ENCODE measurements around the gene EXOSC9.

GRCh38 chr4:121764303-121764701 is 36.8 kb upstream of the EXOSC9 start:
- TF ChIP-seq CTCF (IDR thresholded peaks at IDR 0.05 in 4 of 5, conservative IDR thresholded peaks at IDR 0.05 in 1 of 5) = no peak
- no peak for TF ChIP-seq POLR2A (IDR thresholded peaks at IDR 0.05)
